Cardiac septum (tissue), 1 donor: ENCODE results near the gene NR1H3. TPM values are rescaled to one million over a fixed set of nuclear protein-coding genes. Genes with fewer than 3 reads are reported as not detected.
"Not testable (repeated sequence)": the region's sequence is repeated elsewhere in the genome, so short reads cannot be mapped to it uniquely, and the experiment has no call there.

Experiments
- DNase-seq: peaks from one replicate; pipeline ENCODE4 v3.0.0-alpha.2; 2020; ENCODE audit warnings: low spot score
- intact Hi-C: fragments of 100-400 bp; cut with DNase I; formaldehyde crosslinking; loops from one replicate; pipeline ENCODE4 v1.14.0; 2022
- long read RNA-seq: library from polyadenylated mRNA; unstranded; transcript quantifications from one replicate; pipeline ENCODE4 v2.0.0, GENCODE V29; 2021
- total RNA-seq: library from RNA; stranded (reverse); fragmentation: NEBNext Ultra II Directional; extraction: Animal tissue kit (Norgen Biotek cat#: 25700); gene quantifications from one replicate; pipeline ENCODE4 v1.2.1, GENCODE V29; 2021
- donor health status: DM: no; HTN: no; CAD: no.

Gene NR1H3
- 7.1 TPM for total RNA-seq
- long read RNA-seq, partial matches to known transcripts, result 0 of 7 reads
- long read RNA-seq, other reads (novel, unspliced or antisense), result 6 of 7 reads

DNA sequence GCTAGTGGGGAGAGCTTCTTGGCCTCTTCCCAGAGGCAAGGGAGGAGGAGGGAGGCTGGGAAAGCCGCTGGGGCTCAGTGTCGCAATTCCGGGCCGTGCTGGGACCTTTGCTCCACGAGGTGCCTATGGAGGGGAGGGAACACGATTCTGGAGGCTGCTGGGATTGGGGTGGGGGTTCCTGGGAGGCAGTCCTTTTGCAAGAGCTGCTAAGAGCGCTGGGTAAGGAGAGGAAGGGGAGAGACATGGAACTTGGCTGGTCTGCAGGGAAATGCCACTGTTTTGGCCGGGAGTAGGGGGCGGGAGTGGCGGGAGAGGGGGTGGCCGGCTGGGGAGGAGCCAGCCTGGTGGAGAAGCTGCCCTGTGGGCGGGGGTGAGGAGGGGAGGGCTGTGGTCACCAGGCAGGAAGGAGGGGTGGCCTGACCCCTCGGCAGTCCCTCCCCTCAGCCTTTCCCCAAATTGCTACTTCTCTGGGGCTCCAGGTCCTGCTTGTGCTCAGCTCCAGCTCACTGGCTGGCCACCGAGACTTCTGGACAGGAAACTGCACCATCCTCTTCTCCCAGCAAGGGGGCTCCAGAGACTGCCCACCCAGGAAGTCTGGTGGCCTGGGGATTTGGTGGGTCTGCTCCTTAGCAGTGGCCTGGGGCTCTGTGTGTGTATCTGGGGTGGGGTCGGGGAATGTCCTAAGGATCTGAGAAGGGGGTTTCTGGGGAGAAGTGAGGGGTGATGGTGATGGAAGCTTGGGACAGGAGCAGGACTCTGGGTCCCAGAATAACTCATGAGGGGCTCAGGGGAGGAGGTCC lies at the start of gene NR1H3:
Gene NR1H3 (plus strand): TSS at position 480 of the 800 bp plus-strand sequence. CDS start 1,221 bp downstream, outside the sequence.
- intact Hi-C loops, result loop anchor here (1.0 to 2.0 kb wide), 3 partner anchors 71 to 97 kb away; partner anchors contain the start of gene PACSIN3
- no peak for DNase-seq

DNA sequence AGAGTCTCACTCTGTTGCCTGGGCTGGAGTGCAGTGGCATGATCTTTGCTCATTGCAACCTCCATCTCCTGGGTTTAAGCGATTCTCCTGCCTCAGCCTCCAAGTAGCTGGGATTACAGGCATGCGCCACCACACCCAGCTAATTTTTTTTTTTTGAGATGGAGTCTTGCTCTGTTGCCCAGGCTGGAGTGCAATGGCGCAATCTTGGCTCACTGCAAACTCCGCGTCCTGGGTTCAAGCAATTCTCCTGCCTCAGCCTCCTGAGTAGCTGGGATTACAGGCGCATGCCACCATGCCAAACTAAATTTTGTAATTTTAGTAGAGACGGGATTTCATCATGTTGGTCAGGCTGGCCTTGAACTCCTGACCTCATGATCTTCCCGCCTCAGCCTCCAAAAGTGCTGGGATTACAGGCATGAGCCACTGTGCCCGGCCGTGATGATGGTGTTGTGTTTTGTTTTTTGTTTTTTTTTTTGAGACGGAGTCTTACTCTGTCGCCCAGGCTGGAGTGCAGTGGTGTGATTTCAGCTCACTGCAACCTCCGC lies 49.7 kb upstream of the NR1H3 start:
- DNase-seq, intact Hi-C loops: not testable (repeated sequence)

GRCh38 chr11:47208628-47209027 lies 49.2 kb upstream of the NR1H3 start:
- intact Hi-C loops, result no loop called here
- DNase-seq, result no peak

GRCh38 chr11:47212938-47213337 lies 44.9 kb upstream of the NR1H3 start:
- DNase-seq, result no peak
- intact Hi-C loops, result no loop called here

DNA sequence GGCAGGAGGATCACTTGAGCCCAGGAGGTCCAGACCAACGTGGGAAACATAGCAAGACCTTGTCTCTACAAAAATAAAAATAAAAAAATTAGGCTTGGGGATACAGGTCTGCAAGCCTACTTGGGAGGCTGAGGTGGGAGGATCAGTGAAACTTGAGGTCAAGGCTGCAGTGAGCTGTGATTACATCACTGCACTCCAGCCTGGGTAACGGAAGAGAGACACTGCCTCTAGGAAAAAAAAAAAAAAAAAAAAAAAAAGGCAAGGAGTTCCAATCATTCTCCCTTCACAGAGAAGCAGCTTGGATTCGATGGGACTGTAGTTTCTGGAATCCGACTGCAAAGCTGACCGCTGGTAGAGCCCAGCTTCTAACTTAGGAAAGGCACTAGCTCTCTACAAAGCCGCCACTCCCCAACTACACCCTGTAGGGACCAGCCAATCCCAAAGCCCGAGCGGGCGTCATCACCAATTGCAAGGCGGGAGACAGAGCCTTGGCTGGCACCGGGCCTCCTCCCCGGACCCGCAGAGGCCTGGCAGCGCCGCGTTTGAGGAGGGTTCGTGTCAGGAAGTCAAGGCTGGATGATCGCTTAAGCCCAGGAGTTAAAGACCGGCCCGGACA lies 43.7 kb upstream of the NR1H3 start:
- intact Hi-C loops, result loop anchor here (1.0 to 2.0 kb wide), 2 partner anchors 26 to 37 kb away; partner anchors contain the start of gene ARFGAP2
- DNase-seq, result peak; percentile 96

DNA sequence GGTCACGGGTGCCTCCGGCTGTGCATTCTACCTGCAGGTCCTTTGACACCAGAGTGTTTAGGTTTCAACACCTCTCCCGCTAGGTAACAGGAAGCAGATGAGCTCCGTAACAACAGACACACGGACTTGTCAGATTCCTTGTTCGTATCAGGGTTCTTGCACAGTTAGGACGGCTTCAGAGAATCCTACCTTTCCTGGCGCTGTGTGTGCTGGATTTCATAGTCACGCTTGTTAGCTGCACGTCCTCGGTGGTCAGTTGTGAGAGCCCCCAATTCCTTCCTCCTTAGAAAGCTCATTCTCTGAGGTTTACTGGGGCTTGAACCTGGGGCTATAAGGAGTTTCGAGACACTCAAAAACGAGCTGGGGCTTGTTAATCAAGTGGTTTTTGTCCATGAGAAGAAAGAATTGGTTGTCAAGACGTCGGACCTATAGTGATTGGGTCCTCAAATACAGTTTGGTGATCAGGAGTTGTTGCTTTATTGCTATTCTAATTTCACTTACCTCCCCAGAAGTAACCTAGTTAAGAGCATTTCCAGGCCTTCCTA lies 42.4 kb upstream of the NR1H3 start:
- intact Hi-C loops, result loop anchor here (2.0 kb wide), 1 partner anchor 39 kb away; the partner anchor contains the start of gene ARFGAP2
- DNase-seq, result no peak

- DNase-seq, result no peak
- intact Hi-C loops, result no loop called here
Measured at GRCh38 chr11:47216121-47216798, 41.5 kb upstream of the NR1H3 start.

DNA sequence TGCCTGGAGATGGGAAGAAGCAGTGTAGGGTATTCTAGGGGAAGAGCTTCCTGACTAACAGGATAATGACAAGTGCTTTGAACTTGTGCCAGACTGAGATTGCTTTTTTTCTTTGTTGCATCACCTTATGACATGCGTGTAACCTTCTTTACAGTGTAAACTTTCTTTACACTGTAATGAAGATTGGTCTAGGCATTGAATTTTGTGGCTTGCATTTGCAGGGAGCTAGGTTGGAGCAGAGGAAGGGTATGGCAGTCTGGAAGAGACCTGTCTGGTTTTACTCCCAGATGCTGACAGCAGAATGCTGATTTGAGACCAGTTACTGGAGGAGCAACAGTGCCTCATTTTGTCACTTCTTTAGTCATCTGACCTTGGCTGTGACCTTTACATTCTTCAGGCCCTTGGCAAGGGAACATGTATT lies 37.4 kb upstream of the NR1H3 start:
- DNase-seq, result no peak
- intact Hi-C loops, result no loop called here

DNA sequence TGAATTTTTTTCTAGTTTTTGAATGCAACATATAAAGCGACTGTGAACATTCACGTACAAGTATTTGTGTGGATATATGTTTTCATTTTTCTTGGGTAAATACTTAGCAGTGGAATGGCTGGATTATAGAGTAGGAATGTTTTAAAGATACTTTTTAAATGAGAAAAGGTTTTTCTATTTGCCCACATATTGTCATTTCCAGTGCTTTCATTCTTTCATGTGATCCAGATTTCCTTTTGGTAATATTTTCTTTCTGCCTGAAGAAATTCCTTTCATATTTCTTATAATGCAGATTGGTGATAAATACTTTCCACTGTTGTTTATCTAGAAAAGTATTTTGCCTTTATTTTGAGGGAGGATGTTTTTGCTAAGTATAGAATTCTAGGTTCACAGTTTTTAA lies 35.1 kb upstream of the NR1H3 start:
- intact Hi-C loops, result no loop called here
- DNase-seq, result no peak

- no peak for DNase-seq
- intact Hi-C loops, result no loop called here
Measured at GRCh38 chr11:47225552-47226400, 32.0 kb upstream of the NR1H3 start.

- DNase-seq, result no peak
- intact Hi-C loops, result no loop called here
Measured at GRCh38 chr11:47229161-47229560, 28.6 kb upstream of the NR1H3 start.

DNA sequence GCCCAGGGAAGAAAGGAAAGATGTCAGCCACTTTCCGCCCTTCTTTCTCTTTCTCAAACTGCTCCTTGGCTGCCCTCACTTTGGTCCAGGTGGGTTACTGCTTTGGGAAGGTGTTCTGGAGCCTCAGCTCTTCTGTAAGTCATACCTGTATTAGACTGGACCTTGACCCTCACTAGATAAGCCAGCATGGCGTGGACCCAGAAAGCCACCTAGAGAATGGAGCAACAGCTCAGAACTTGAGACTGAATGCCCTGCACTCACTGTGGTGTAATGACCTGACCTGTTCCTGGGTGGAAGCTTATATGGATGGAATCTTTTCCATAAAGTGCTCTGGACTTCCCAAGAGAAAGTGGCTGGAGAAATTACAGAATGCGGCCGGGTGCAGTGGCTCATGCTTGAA lies 24.7 kb upstream of the NR1H3 start:
- no peak for DNase-seq
- intact Hi-C loops, result no loop called here

DNA sequence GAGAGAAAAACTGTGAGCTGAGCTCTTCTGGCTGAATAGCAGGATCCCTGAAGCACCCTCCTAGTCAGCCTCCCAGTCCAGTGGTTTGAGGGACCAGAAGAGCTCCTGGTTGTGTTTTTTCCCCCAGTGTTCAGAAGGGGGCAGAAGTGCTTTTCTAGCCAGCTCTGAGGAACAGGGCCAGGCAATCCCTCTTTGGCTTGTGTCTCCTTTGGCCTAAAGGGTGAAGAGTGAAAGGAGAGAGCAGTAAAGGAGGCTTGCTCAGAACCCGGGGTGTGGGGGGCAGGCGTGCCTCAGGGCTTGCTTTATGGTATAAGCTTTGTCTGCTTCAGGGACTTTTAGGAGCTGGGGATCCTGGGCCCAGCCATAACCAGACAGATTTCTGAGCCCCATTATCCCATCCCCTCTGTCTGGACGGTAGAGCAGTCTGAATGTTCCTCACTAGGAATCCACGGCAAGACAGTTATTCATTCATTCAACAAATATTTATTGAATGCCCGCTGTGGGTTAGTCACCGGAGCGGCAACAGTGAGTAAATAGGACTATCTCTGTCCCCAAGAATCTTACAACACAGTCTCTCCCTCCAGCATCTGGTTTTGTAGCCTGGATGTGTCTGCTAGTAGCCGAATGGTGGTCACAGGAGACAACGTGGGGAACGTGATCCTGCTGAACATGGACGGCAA lies 23.7 kb upstream of the NR1H3 start:
- DNase-seq, result no peak
- intact Hi-C loops, result no loop called here

GRCh38 chr11:47234669-47235100 lies 23.1 kb upstream of the NR1H3 start:
- intact Hi-C loops, result no loop called here
- DNase-seq, result no peak

- no peak for DNase-seq
- intact Hi-C loops, result no loop called here
Measured at GRCh38 chr11:47235163-47235562, 22.6 kb upstream of the NR1H3 start.

DNA sequence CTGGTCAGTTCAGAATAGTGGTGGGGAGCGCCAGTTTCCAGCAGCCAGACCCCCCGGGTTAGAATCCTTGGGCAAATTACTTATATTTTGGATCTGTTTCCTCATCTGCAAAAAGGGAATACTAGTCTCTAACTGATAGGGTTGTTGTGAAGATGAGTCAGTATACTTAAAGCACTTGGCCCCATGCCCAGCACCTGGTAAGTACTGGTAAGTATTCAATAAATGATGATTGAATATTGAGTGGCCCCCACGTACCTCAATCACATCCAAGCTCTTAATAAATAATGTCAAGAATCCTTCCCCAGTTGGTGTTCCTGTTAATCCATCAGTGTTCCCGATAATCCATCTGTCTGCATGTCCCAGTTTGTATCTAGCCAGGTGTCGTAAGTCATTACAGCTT lies 21.3 kb upstream of the NR1H3 start:
- no peak for DNase-seq
- intact Hi-C loops, result no loop called here

DNA sequence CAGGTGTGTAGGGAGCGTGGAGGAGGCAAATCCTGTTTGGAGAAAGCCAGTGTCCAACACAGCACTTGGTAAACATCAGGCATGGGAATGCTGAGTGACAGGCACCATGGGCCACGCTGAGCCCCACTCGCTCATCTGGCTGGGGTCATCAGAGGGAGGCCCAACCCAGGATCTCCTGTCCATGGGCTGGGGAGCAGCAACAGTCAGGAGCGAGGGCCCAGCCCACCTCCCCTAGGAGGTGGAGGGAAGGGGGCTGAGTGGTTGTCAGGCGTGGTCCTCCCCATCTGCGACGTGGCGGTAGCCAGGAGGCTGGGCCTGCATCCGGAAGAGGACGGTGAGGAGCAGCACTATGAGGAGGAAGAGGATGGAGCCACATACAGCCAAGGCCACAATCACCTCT lies 17.9 kb upstream of the NR1H3 start:
- intact Hi-C loops, result no loop called here
- no peak for DNase-seq

DNA sequence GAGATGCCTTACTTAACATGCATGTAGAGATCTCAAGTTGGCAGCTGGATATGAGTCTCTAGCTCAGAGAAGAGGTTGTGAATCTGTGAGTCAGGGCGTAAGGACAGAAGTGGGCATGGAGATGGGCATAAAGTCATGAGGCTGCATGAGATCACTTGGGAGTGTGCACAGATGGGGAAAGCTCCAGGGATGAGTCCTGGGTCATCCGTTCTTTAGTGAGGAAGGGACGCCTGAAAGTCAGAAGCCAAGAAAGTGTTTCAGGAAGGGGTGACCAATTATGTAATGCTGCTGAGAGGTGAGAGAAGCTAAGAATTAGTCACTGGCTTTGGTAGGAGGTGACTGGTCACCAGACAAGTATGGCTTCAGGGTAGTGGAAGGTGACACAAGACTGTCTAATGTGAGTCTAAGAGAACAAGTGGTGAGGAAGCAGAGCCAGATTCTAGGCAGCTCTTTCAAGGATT lies 15.9 kb upstream of the NR1H3 start:
- DNase-seq, result no peak
- intact Hi-C loops, result no loop called here
